Occipital lobe (tissue), 2 donors: ENCODE results near the gene FAM13B. TPM values are rescaled to one million over a fixed set of nuclear protein-coding genes. Genes with fewer than 3 reads are reported as not detected.
"Not testable (repeated sequence)": the region's sequence is repeated elsewhere in the genome, so short reads cannot be mapped to it uniquely, and the experiment has no call there.

Experiments used
- DNase-seq: peaks from one replicate; lab custom pipeline; 2025; lab: John Stamatoyannopoulos, UW
- total RNA-seq: library from RNA; depleted of rRNA; stranded (reverse); fragments of >200 nt; gene quantifications from one replicate; pipeline ENCODE4 v1.2.3, GENCODE V29; 2014

The FAM13B gene
- total RNA-seq, 1 donor from 2014 or later = 90.6 TPM

GRCh38 chr5:137989419-137989818 lies 43.5 kb downstream of the FAM13B start:
- DNase-seq = no peak

DNA sequence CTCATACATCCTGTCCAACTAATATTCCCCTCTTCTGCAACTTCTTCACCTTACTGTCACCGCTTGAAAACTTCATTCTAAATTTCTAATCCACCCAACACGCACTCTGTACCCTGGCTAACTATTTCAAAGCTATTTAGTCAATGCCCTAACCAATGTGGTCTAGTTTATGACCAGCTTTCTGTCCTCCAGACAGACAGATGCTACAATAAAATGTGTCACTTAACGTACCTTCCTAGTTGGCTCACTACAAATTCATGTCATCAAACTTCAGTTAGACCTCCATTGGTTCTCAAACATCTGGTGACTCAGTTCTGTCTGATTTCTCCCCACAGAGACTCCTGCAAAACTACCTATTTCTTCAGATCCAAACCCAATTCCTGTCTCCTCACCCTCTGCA lies 57.7 kb downstream of the FAM13B start:
- no peak for DNase-seq

DNA sequence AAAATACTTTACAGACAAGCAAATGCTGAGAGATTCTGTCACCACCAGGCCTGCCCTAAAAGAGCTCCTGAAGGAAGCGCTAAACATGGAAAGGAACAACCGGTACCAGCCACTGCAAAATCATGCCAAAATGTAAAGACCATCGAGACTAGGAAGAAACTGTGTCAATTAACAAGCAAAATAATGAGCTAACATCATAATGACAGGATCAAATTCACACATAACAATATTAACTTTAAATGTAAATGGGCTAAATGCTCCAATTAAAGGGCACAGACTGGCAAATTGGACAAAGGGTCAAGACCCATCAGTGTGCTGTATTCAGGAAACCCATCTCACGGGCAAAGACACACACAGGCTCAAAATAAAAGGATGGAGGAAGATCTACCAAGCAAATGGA lies 62.5 kb downstream of the FAM13B start:
- not testable (repeated sequence) for DNase-seq

DNA sequence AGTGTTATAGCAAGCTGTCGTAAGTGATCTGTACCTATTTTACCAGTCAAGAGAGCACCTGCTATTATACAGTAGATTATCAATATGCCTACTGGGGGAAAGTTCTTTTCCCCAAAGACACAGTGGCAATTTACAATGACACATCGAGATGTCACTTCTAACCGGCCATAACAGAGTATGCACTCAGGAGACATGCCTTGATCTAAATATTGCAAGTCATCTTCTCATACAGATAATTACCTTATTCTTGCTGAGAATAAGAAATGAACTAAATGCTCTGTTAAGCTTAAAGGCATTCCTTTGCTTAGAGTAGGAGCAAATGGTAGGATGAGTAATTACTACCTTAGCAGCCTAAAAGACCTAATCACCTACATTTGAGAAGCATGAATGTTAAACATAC lies 72.1 kb downstream of the FAM13B start:
- DNase-seq = no peak

DNA sequence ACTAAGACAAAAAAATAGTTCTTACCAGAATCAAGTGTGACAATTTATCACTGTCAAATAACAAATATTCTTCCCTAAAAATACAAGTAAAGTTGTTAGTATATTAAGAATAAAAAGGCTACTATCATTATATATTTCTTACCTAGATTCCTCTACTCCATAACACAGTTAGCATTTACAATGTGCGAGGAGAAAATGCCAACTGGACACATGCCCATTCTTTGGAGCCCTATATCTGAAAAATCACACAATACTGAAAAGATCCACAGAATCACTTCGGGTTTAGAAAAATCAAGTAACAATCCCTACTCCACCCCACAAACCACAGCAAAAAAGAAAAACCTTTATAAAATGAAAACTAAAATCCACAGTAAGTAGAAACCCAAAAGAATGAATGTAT lies 72.7 kb downstream of the FAM13B start:
- DNase-seq = no peak

GRCh38 chr5:137959488-137959887 lies 73.4 kb downstream of the FAM13B start:
- no peak for DNase-seq

GRCh38 chr5:137957948-137958347 lies 74.9 kb downstream of the FAM13B start:
- DNase-seq = no peak

- no peak for DNase-seq
These were observed 78.6 kb downstream of the FAM13B start for GRCh38 chr5:137954131-137954879.

- no peak for DNase-seq
These were observed 87.1 kb downstream of the FAM13B start for GRCh38 chr5:137945825-137946224.

GRCh38 chr5:137944280-137944679 lies 88.6 kb downstream of the FAM13B start:
- DNase-seq = not testable (repeated sequence)

GRCh38 chr5:137939331-137939730 lies 93.5 kb downstream of the FAM13B start:
- DNase-seq = no peak

GRCh38 chr5:137938751-137939143 lies 94.1 kb downstream of the FAM13B start:
- DNase-seq = no peak

DNA sequence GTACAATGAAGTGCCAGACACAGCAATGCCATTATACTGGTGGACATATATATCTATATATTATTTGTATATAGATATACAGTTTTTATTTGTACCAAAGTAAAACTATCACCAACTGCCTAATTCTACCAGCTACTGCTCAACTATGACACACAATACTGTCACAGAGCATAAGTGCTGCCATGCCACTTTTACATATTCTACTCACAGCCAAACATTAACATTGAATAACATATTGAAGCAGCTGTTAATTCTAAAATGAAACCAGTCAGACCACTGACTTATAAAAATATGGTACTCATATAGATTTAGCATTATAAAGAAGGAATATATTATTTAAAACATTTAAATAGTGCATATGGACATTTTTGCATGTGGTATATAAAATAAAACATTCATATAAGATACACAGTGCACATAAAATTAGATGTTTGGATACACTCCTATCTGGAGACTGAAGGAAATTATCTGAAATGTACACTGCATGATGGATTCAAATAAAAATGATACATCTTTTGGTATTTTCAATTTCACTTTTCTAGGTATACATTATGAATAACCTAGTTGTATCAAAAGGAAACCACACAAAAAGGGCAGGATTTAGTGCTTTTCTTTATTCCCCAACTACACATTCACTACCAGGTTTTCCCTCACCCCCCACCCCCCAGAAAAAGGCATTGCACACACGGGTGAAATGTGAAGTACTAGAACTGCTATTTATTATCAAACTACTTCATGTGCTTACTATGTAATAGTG lies 94.7 kb downstream of the FAM13B start:
- DNase-seq = no peak

DNA sequence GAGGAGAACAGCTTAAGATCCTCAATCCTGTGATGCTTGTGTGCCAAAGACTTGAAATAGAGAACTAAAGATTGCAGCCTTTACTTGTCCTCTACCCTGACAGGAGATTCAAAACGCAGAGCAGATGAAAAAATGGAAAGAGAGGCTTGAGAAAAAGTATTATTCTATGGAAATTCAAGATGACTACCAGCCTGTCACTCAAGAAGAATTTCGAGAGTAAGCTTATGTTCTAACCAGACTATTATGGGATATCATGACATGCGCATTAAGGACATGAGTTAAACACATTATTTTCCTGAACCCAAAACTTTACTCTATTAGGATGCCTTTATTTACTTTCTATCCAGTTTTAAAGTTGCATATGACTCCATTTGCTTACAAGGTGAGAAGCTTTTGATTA lies 97.2 kb downstream of the FAM13B start:
- DNase-seq = no peak

DNA sequence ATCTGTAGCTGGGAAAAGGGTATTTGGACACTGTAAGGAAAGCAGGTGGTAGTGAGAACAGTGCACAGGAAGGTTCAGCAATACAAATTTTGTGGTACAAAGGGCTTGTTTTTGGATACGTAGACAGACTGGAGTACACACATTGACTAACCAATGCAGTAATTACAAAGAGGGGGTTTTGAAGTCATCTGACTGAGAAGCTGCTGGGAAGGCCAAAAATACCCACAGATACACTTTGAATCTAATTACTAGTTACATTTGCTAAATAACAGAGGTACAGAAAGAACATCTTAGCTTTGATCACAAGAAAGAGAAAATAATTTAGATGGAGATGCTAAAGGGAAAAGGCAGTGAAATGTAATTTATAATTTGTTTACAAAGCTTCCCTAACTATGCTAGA lies 97.7 kb downstream of the FAM13B start:
- no peak for DNase-seq

DNA sequence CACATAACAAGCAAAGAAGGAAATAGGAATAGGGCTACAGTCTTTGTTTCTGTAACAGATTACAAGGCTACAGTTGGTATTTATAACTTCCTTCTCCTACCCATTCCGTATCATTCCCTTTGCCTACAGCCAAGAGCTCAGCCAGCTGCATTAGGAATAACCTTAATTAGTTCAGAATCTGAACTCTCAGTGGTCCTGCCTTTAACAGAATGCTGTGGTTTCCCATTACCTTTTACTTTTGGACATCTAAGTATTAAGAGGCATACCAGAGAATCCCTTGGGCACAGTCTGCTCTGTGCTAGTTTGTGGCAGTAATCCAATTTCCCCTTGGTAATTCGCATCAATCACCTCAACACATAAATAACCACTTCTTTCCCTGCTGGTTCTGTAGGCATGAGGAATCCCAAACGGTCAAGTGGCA lies 99.4 kb downstream of the FAM13B start:
- DNase-seq = no peak

DNA sequence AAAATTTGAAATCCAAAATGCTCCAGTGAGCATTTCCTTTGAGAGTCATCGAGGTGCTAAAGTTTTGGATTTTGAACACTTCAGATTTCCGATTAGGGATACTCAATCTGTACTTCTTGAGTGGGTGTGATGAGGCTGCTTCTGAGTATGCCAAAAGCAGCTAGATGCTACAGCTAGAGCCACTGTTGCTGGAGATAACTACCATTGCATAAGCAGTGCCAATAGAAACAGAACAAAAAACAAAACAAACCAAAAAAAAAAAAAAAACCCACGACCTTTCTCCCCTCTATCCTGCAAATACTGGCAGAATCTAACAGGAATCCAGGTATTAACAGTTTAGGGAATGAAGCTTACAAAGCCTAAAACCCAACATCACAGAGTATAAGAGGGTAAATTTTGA lies 100.1 kb downstream of the FAM13B start:
- DNase-seq = no peak

DNA sequence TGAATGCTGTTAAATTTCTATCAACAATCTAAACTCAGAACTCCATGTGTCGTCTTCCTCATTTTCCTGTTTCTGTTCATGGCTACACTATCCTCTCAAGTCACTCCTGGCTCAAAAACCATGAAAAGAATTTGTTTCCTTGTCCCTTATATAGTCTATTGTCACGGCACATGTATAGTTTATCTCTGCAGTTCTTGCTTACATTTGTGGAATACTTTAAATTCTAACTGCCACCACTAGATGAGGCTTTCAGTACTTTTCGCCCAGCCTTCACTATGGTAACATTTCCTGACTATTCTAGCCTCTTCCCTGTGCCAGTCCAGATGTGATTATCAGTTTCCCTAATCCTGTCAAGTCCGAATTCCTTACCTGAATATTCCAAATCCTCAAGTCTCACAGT lies 109.0 kb downstream of the FAM13B start:
- DNase-seq = no peak

DNA sequence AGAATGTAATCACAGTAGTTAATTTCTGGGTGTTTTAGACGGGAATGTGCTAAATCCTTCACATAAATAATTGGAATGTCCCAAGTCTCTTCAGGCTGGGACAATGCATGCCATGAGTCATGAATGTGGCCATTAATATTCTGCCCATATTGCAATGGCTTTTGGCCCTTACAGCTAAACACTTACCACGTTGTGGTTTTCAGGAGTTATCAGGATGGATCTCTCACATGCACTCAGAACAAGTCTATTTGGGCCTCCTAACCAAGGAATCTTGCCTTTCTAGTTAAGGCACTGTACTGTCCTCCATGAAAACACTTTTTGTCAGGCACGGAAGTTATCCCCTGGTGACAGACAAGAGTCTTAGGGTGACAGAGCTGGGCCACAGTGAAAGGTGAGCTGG lies 110.9 kb downstream of the FAM13B start:
- DNase-seq = no peak

- DNase-seq = no peak
These were observed 116.0 kb downstream of the FAM13B start for GRCh38 chr5:137916923-137917322.

GRCh38 chr5:137914758-137915157 lies 118.1 kb downstream of the FAM13B start:
- DNase-seq = no peak

DNA sequence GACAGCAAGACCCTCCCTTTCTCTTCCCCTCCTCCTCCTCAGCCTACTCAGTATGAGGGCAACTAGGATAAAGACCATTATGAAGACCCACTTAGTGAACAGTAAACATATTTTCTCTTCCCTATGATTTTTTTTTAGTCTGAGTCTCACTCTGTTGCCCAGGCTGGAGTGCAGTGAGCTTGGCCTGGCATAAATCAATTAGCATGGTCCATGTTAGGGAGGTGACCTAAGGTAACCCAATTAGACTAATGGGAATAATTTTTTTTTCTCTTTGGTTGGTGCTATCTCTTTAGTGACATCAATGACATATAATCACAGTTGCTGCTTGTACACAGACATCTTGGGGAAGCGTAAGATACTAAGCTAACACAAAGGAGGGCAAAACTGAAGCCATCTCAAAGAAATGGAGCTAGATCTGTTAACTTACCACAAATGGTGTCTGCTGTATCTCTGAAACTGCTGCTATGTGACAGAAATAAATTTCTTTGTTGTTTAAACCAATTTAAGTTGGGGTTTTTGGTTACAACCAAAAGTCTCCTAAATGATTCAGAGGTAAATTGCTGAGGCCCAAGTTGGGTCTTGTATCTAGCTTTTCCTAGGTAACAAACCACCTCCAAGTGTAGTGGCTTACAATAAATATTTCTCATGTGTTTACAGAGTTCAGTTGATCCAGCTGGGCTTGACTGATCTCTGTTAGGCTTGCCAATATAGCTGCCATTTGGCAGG lies 130.3 kb downstream of the FAM13B start:
- DNase-seq = no peak
